ENCODE results near the gene KRTAP10-2. TPM values are rescaled to one million over a fixed set of nuclear protein-coding genes. Genes with fewer than 3 reads are reported as not detected.

The KRTAP10-2 gene
- polyA plus RNA-seq, 1 donor (not counting 4 experiments of a cell fraction or from before 2014, with no cell fraction given): not detected

DNA sequence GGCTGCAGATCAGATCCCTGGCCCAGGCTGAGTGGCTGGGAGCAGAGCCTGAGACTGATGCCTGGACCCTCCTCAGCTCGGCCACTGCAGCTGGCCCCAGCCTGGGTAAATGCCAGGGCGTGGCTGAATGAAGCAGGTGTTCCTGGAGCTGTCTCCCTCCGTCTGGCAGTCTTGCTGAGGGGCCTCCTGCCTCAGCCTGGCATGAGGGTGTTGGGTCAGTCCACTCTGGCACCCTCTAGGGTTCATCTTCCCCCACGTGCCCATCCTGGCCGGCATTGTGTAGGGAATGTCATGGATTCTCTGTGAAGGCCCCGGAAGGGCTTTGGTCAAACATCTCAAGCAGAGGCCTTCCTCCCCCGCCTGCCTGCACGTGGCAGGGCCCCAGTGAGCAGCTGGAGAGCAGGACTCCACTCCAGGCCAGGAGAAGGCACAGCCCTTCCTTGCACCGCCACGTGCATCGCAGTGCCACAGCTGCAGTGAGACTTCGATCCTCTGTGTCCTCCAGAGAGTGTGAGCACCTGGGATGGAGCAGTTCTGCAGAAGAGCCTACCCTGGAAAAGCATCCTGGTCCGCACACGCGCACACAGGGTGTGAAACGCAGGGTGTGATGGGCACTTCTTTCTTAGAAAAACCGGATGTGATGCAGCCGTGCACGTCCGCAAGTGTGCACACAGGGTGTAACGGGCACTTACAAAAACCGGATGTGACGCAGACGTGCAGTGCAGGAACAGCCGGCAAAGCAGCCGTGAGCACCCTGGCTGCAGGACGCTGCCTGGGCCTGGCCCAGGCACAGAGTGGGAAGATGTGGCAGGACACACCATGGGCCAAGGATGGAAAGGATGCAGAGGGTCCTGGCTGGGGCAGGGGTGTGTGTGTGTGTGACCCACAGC lies 17.6 kb upstream of the KRTAP10-2 start:
- no peaks in the 10 kb centered on the region for H3K79me2 ChIP-seq (ENCODE audit: control insufficient read depth, insufficient read depth, low read length)
- H3K9ac ChIP-seq (ENCODE audit: control insufficient read depth, extremely low read depth, insufficient read depth, low read length): no peak overlapping the region
- no peak for FAIRE-seq
- H3K4me3 ChIP-seq (ENCODE audit: control insufficient read depth in 2 of 3, extremely low read depth in 1 of 3, insufficient read depth in 2 of 3, low read depth in 1 of 3, low read length in 3 of 3): no peak overlapping the region
- H3K4me1 ChIP-seq (ENCODE audit: control insufficient read depth, extremely low read depth, insufficient read depth, low read length): no peaks in the 10 kb centered on the region
- H3K36me3 ChIP-seq (ENCODE audit: control insufficient read depth in 2 of 2, extremely low read depth in 1 of 2, insufficient read depth in 2 of 2, low read length in 2 of 2): no peaks in the 10 kb centered on the region
- H2AFZ ChIP-seq (ENCODE audit: control insufficient read depth, low read length): no peak overlapping the region
- no peak for TF ChIP-seq EZH2 (IDR thresholded peaks at IDR 0.05; ENCODE audit: low read length)
- H3K27ac ChIP-seq (ENCODE audit: control insufficient read depth, insufficient read depth, low read length): no peak overlapping the region
- H3K9me3 ChIP-seq (ENCODE audit: control insufficient read depth, low read depth, low read length): no peaks in the 10 kb centered on the region
- dilution Hi-C loops (cut with MboI; ENCODE audit: extremely low pct_ligation_motif_present, low sequenced_read_pairs): no loop called here
- H3K9me1 ChIP-seq (ENCODE audit: control insufficient read depth, extremely low read depth, insufficient read depth, low read length): no peaks in the 10 kb centered on the region
- no peaks in the 10 kb centered on the region for H3K27me3 ChIP-seq (ENCODE audit: control insufficient read depth, extremely low read depth, insufficient read depth, low read length)
- no peak overlapping the region for H3K4me2 ChIP-seq (ENCODE audit: control insufficient read depth, extremely low read depth, insufficient read depth, low read depth, low read length)
- no peaks in the 10 kb centered on the region for H4K20me1 ChIP-seq (ENCODE audit: control insufficient read depth, extremely low read depth, insufficient read depth, low read length)
- DNase-seq (ENCODE audit: low read depth, low spot score): no peak

- Histone ChIP-seq H3K9me1 (ENCODE audit: control insufficient read depth, extremely low read depth, insufficient read depth, low read length) (no peaks in the 10 kb centered on the region), H3K36me3 (ENCODE audit: control insufficient read depth in 2 of 2, extremely low read depth in 1 of 2, insufficient read depth in 2 of 2, low read length in 2 of 2) (no peaks in the 10 kb centered on the region), H4K20me1 (ENCODE audit: control insufficient read depth, extremely low read depth, insufficient read depth, low read length) (no peaks in the 10 kb centered on the region), H3K4me3 (ENCODE audit: control insufficient read depth in 2 of 3, extremely low read depth in 1 of 3, insufficient read depth in 2 of 3, low read depth in 1 of 3, low read length in 3 of 3) (no peak overlapping the region), H2AFZ (ENCODE audit: control insufficient read depth, low read length) (no peak overlapping the region), H3K4me2 (ENCODE audit: control insufficient read depth, extremely low read depth, insufficient read depth, low read depth, low read length) (no peak overlapping the region), H3K27me3 (ENCODE audit: control insufficient read depth, extremely low read depth, insufficient read depth, low read length) (no peaks in the 10 kb centered on the region), H3K79me2 (ENCODE audit: control insufficient read depth, insufficient read depth, low read length) (no peaks in the 10 kb centered on the region), H3K4me1 (ENCODE audit: control insufficient read depth, extremely low read depth, insufficient read depth, low read length) (no peaks in the 10 kb centered on the region), H3K9me3 (ENCODE audit: control insufficient read depth, low read depth, low read length) (no peaks in the 10 kb centered on the region), H3K27ac (ENCODE audit: control insufficient read depth, insufficient read depth, low read length) (no peak overlapping the region), H3K9ac (ENCODE audit: control insufficient read depth, extremely low read depth, insufficient read depth, low read length) (no peak overlapping the region)
- DNase-seq (ENCODE audit: low read depth, low spot score) (no peak), FAIRE-seq (no peak)
- dilution Hi-C loops (cut with MboI; ENCODE audit: extremely low pct_ligation_motif_present, low sequenced_read_pairs): no loop called here
- no peak for TF ChIP-seq EZH2 (IDR thresholded peaks at IDR 0.05; ENCODE audit: low read length)
- no peak for TF ChIP-seq CTCF (optimal IDR thresholded peaks at IDR 0.05 in 1 of 3, IDR thresholded peaks at IDR 0.05 in 1 of 3, conservative IDR thresholded peaks at IDR 0.05 in 1 of 3; ENCODE audit: extremely low read depth in 1 of 3, insufficient read depth in 2 of 3, low read length in 3 of 3)
Measured at GRCh38 chr21:44568261-44568660, 17.0 kb upstream of the KRTAP10-2 start.
